K562 (cell line): ENCODE results near the gene DOCK4. TPM values are rescaled to one million over a fixed set of nuclear protein-coding genes. Genes with fewer than 3 reads are reported as not detected.

Experiments
- ATAC-seq: fragments of 200-7000 bp; cut with Tn5 transposase; 3 replicates; pipeline ENCODE4 v1.9.1; 2020; ENCODE audit warnings: moderate library complexity
- Bru-seq: library from RNA; stranded (reverse); fragments of 400-500 nt; gene quantifications from one replicate; lab custom pipeline; 2021; lab: Mats Ljungman, UMichigan
- BruChase-seq, 2 experiments: library from RNA; stranded (reverse); fragments of 400-500 nt; gene quantifications; one replicate each; lab custom pipeline; 2021; lab: Mats Ljungman, UMichigan
- BruUV-seq: library from RNA; stranded (reverse); fragments of 400-500 nt; replicated peaks from 2 replicates; lab custom pipeline; 2021; lab: Mats Ljungman, UMichigan
- CTCF ChIA-PET: fragments of 300-600 bp; formaldehyde crosslinking; extraction: SDS; loops from one replicate; lab custom pipeline; 2021; ENCODE audit warnings: low intra/inter-chr PET ratio; lab: Yijun Ruan, JAX
- POLR2A ChIA-PET: fragments of 300-600, 350-650 bp; sonication (Branson Sonifier 250); formaldehyde crosslinking; extraction: SDS; loops from one replicate; lab custom pipeline; 2021; ENCODE audit warnings: antibody characterized with exemption, inconsistent platforms; lab: Yijun Ruan, JAX
- DNase-seq, 4 experiments: peaks; one replicate each; pipeline versions ENCODE4 v3.0.0 to v3.0.0-alpha.2; 2011 to 2018; ENCODE audit warnings: low spot score in 3 of 4, mixed read lengths in 3 of 4; ENCODE audit errors: extremely low read depth in 1 of 4
- FAIRE-seq: peaks from 2 replicates; lab custom pipeline; 2011; peaks lifted over from hg19 to GRCh38; lab: Jason Lieb, UNC
- H2AFZ ChIP-seq: 2 replicates; pipeline ENCODE4 v1.6.0; 2011; ENCODE audit warnings: low read depth, low read length, control low read depth, inconsistent platforms
- H3K27ac ChIP-seq: fragments of 200-600 bp; 3 replicates; pipeline ENCODE4 v1.8.0; 2011; ENCODE audit warnings: low read depth, mild to moderate bottlenecking, control low read depth, inconsistent platforms, low read length, moderate library complexity, mixed read lengths; ENCODE audit errors: extremely low read depth
- H3K27me3 ChIP-seq, 2 experiments: fragments of 300-600 bp in 1 of 2; 2 replicates in 1 of 2; 3 replicates in 1 of 2; pipeline versions ENCODE4 v1.6.0 to v1.8.0; 2011; ENCODE audit warnings: inconsistent platforms in 2 of 2, low read length in 2 of 2, mild to moderate bottlenecking in 1 of 2, mixed read lengths in 1 of 2, moderate library complexity in 1 of 2; ENCODE audit not compliant: control insufficient read depth in 2 of 2, insufficient read depth in 2 of 2
- H3K36me3 ChIP-seq: fragments of 300-600 bp; 3 replicates; pipeline ENCODE4 v1.8.0; 2011; ENCODE audit warnings: mild to moderate bottlenecking, low read length, inconsistent platforms; ENCODE audit not compliant: control insufficient read depth, insufficient read depth
- H3K4me1 ChIP-seq, 2 experiments: fragments of 200-600 bp in 1 of 2; replicated peaks in 1 of 2; 2 replicates in 1 of 2; 3 replicates in 1 of 2; pipeline versions ENCODE4 v1.5.1 to v1.8.0; 2011; ENCODE audit warnings: inconsistent platforms in 2 of 2, low read length in 2 of 2, mild to moderate bottlenecking in 1 of 2, mixed read lengths in 1 of 2, moderate library complexity in 1 of 2; ENCODE audit not compliant: control insufficient read depth in 2 of 2, insufficient read depth in 2 of 2
- H3K4me2 ChIP-seq: 2 replicates; pipeline ENCODE4 v1.6.1; 2011; ENCODE audit warnings: low read length, control low read depth, inconsistent platforms, mixed read lengths; ENCODE audit not compliant: insufficient read depth
- H3K4me3 ChIP-seq: fragments of 200-600 bp; sonication (generic), shearing (Covaris generic); 2 replicates; pipeline ENCODE4 v1.5.1; 2016; ENCODE audit warnings: control low read depth, inconsistent platforms
- H3K79me2 ChIP-seq: fragments of 200-600 bp; 3 replicates; pipeline ENCODE4 v1.8.0; 2011; ENCODE audit warnings: low read length, inconsistent platforms; ENCODE audit not compliant: control insufficient read depth, insufficient read depth
- H3K9ac ChIP-seq, 2 experiments: 2 replicates each; pipeline versions ENCODE4 v1.6.0 to v1.6.1; 2011; ENCODE audit warnings: low read depth in 2 of 2, low read length in 2 of 2, control low read depth in 1 of 2, inconsistent platforms in 1 of 2, mild to moderate bottlenecking in 1 of 2, mixed read lengths in 1 of 2; ENCODE audit not compliant: insufficient read depth in 1 of 2
- H3K9me1 ChIP-seq: one replicate; pipeline ENCODE4 v1.6.0; 2011; ENCODE audit warnings: inconsistent platforms, mild to moderate bottlenecking, low read length, moderate library complexity; ENCODE audit not compliant: control insufficient read depth, insufficient read depth
- H3K9me3 ChIP-seq: replicated peaks from 2 replicates; pipeline ENCODE4 v1.5.1; 2011; ENCODE audit warnings: low read depth, low read length, inconsistent platforms; ENCODE audit not compliant: control insufficient read depth, insufficient read depth
- H4K20me1 ChIP-seq: replicated peaks from 2 replicates; pipeline ENCODE4 v1.6.1; 2011; ENCODE audit warnings: low read length, inconsistent platforms, mixed read lengths; ENCODE audit not compliant: control insufficient read depth, insufficient read depth
- CC2D1A ChIP-seq: fragments of 450-650 bp; IDR thresholded peaks from 2 replicates; pipeline ENCODE4 v1.6.1; 2017; ENCODE audit warnings: mild to moderate bottlenecking
- MAFF ChIP-seq: IDR thresholded peaks from 2 replicates; pipeline ENCODE4 v1.6.1; 2012; ENCODE audit warnings: low read length, improper control_type of control experiment
- MAFK ChIP-seq: IDR thresholded peaks from 2 replicates; pipeline ENCODE4 v1.6.1; 2011; ENCODE audit warnings: low read length, improper control_type of control experiment
- NFRKB ChIP-seq: fragments of 450-650 bp; IDR thresholded peaks from 2 replicates; pipeline ENCODE4 v1.6.1; 2016; ENCODE audit warnings: low read depth
- POLR2AphosphoS2 ChIP-seq: IDR thresholded peaks from 2 replicates; pipeline ENCODE4 v1.6.1; 2012; ENCODE audit warnings: low read length, improper control_type of control experiment
- POLR3G ChIP-seq: IDR thresholded peaks from 2 replicates; pipeline ENCODE4 v1.6.1; 2011; ENCODE audit not compliant: insufficient read length, insufficient replicate concordance; ENCODE audit errors: extremely low read depth
- RFX7 ChIP-seq: fragments of 250-450 bp; sonication (Bioruptor Pico); IDR thresholded peaks from 2 replicates; pipeline ENCODE4 v1.5.1; 2021; ENCODE audit warnings: mild to moderate bottlenecking
- SLC30A9 ChIP-seq: fragments of 250-450 bp; sonication (Bioruptor Pico); IDR thresholded peaks from 2 replicates; pipeline ENCODE4 v1.8.0; 2022; ENCODE audit warnings: mild to moderate bottlenecking, moderate library complexity
- TAF7 ChIP-seq: fragments of 450-650 bp; IDR thresholded peaks from 2 replicates; pipeline ENCODE4 v1.6.1; 2016; ENCODE audit warnings: missing genetic modification characterization, missing compliant biosample characterization
- TBP ChIP-seq: optimal IDR thresholded peaks from 2 replicates; pipeline ENCODE3; 2011; ENCODE audit warnings: low read depth, low read length, improper control_type of control experiment
- TEAD4 ChIP-seq, 2 experiments: sonication (generic) in 1 of 2; formaldehyde crosslinking in 1 of 2; IDR thresholded peaks; 2 replicates each; pipeline versions ENCODE4 v1.6.1 to v1.8.0; 2012 to 2022; ENCODE audit warnings: borderline replicate concordance in 1 of 2, inconsistent platforms in 1 of 2, low read length in 1 of 2, mild to moderate bottlenecking in 1 of 2, missing genetic modification reagents in 1 of 2
- TSC22D4 ChIP-seq: fragments of 450-650 bp; IDR thresholded peaks from 2 replicates; pipeline ENCODE4 v1.6.1; 2016; ENCODE audit warnings: missing genetic modification characterization, missing biosample characterization, control low read depth
- ZFP36 ChIP-seq: fragments of 150-350 bp; IDR thresholded peaks from 2 replicates; pipeline ENCODE4 v1.6.1; 2018; ENCODE audit warnings: low read length, low read depth; ENCODE audit not compliant: partially characterized antibody
- ZKSCAN1 ChIP-seq: fragments of 150-350 bp; IDR thresholded peaks from 2 replicates; pipeline ENCODE4 v1.6.1; 2016; ENCODE audit warnings: low read depth, low read length
- ZNF143 ChIP-seq: sonication (generic); formaldehyde crosslinking; IDR thresholded peaks from 2 replicates; pipeline ENCODE4 v1.9.0; 2022; ENCODE audit warnings: mild to moderate bottlenecking, missing genetic modification reagents
- ZNF311 ChIP-seq: fragments of 250-450 bp; sonication (Bioruptor Pico); IDR thresholded peaks from 2 replicates; pipeline ENCODE4 v1.4.0; 2020; ENCODE audit warnings: mild to moderate bottlenecking, moderate library complexity
- ZNF780A ChIP-seq: fragments of 250-450 bp; sonication (Bioruptor Pico); IDR thresholded peaks from 2 replicates; pipeline ENCODE4 v1.5.0; 2021; ENCODE audit warnings: mild to moderate bottlenecking
- WGBS: fragments of 100-300 bp; shearing (Covaris generic); methylation state at CpG from one replicate; pipeline ENCODE4 v1.1.6; 2016; ENCODE audit warnings: low coverage, mixed read lengths; ENCODE audit not compliant: insufficient coverage; ENCODE audit errors: missing lambda C conversion rate; 5-methylcytosine and 5-hydroxymethylcytosine counted together
- in situ Hi-C: fragments of 300-500 bp; cut with MboI; formaldehyde crosslinking; loops from 4 replicates; pipeline ENCODE4 v1.15.0; 2018; ENCODE audit warnings: inconsistent platforms, mixed read lengths
- intact Hi-C: fragments of 100-400 bp; cut with micrococcal nuclease; formaldehyde crosslinking; loops from 2 replicates; pipeline ENCODE4 v1.14.2; 2022
- long read RNA-seq, 3 experiments: library from polyadenylated mRNA in 2 of 3; library from RNA in 1 of 3; unstranded in 2 of 3; stranded (forward) in 1 of 3; transcript quantifications; one replicate each; pipeline ENCODE4 v2.0.0, GENCODE V29; 2019 to 2022
- polyA minus RNA-seq, 3 experiments: library from RNA; depleted of rRNA, polyadenylated mRNA; stranded (reverse); fragments of >200 nt; gene quantifications; 2 replicates each; pipeline ENCODE4 v1.2.3, GENCODE V29; 2011
- polyA plus RNA-seq, 8 experiments: library from polyadenylated mRNA; depleted of rRNA in 4 of 8; stranded (reverse) in 5 of 8; unstranded in 3 of 8; fragments of >200 nt; fragmentation: Nextera tagmentation in 2 of 8; fragmentation: Illumina TruSeq in 1 of 8; extraction: Ambion mirVana in 2 of 8; extraction: Trizol in 1 of 8; gene quantifications; 2 replicates each; pipeline versions ENCODE4 v1.2.1 to v1.2.3, GENCODE V29; 2011 to 2014; ENCODE audit warnings: inconsistent platforms in 1 of 8, missing spikeins in 1 of 8
- total RNA-seq, 7 experiments: library from RNA; depleted of rRNA in 6 of 7; stranded (reverse); fragments of >200 nt in 6 of 7; fragmentation: Illumina TruSeq in 2 of 7; extraction: Trizol in 2 of 7; gene quantifications; 2 replicates each; pipeline versions ENCODE4 v1.2.1 to v1.2.3, GENCODE V29; 2011 to 2021; ENCODE audit warnings: low replicate concordance in 1 of 7
- TF ChIP-seq, protein P1 (sequence below): fragments of 250-450 bp; sonication (Bioruptor Pico); IDR thresholded peaks from 2 replicates; pipeline ENCODE4 v1.8.0; 2022; ENCODE audit warnings: inconsistent platforms

The DOCK4 gene
- total RNA-seq (2011; cell fraction: chromatin; rRNA removed; ENCODE audit: low replicate concordance), result 15.9 and 23.4 TPM in 2 replicates
- 3.8 and 8.0 TPM in 2 replicates for total RNA-seq (2011; cell fraction: nucleolus; rRNA removed)
- total RNA-seq (2011; cell fraction: nucleoplasm; rRNA removed), result 10.6 and 11.6 TPM in 2 replicates
- total RNA-seq (2014; rRNA removed) (1.5 and 2.0 TPM in 2 replicates), total RNA-seq (2014; rRNA removed; fragmentation: Illumina TruSeq; extraction: Trizol) (2.1 and 2.3 TPM in 2 replicates), total RNA-seq (2015; rRNA removed; fragmentation: Illumina TruSeq; extraction: Trizol) (1.7 and 2.1 TPM in 2 replicates), total RNA-seq (2021) (3.8 and 4.9 TPM in 2 replicates), polyA plus RNA-seq (2011; rRNA removed) (3.7 and 5.7 TPM in 2 replicates), polyA plus RNA-seq (2014; fragmentation: Illumina TruSeq; extraction: Trizol) (1.8 and 2.9 TPM in 2 replicates), polyA plus RNA-seq (2014; fragmentation: Nextera tagmentation; extraction: Ambion mirVana) (under 1 TPM; 0.42 to 0.45 TPM), polyA plus RNA-seq (2014; rRNA removed) (3.3 and 3.8 TPM in 2 replicates), polyA minus RNA-seq (2011; rRNA and poly(A)+ RNA removed) (4.3 and 6.8 TPM in 2 replicates), Bru-seq, nascent RNA (percentile 38 among the genes with signal in this experiment), BruChase-seq, experiment 1, labeled RNA remaining after a 2-hour chase (percentile 35 among the genes with signal in this experiment), BruChase-seq, experiment 2, labeled RNA remaining after a 6-hour chase (percentile 36 among the genes with signal in this experiment)
- 1.2 and 1.7 TPM in 2 replicates for polyA plus RNA-seq (2011; cell fraction: cytosol; rRNA removed)
- 18.4 and 29.9 TPM in 2 replicates for polyA plus RNA-seq (2011; cell fraction: nucleus; rRNA removed)
- polyA plus RNA-seq (2012), result 1.9 and 2.4 TPM in 2 replicates
- 1.1 and 1.2 TPM in 2 replicates for polyA minus RNA-seq (2011; cell fraction: cytosol; rRNA and poly(A)+ RNA removed)
- polyA minus RNA-seq (2011; cell fraction: nucleus; rRNA and poly(A)+ RNA removed), result 10.6 and 13.5 TPM in 2 replicates
- long read RNA-seq, experiment 1, partial matches to known transcripts, result 1 of 5 reads
- long read RNA-seq, experiment 1, other reads (novel, unspliced or antisense), result 4 of 5 reads
- long read RNA-seq, experiment 2, result 0 reads
- long read RNA-seq, experiment 3, result 0 reads

DNA sequence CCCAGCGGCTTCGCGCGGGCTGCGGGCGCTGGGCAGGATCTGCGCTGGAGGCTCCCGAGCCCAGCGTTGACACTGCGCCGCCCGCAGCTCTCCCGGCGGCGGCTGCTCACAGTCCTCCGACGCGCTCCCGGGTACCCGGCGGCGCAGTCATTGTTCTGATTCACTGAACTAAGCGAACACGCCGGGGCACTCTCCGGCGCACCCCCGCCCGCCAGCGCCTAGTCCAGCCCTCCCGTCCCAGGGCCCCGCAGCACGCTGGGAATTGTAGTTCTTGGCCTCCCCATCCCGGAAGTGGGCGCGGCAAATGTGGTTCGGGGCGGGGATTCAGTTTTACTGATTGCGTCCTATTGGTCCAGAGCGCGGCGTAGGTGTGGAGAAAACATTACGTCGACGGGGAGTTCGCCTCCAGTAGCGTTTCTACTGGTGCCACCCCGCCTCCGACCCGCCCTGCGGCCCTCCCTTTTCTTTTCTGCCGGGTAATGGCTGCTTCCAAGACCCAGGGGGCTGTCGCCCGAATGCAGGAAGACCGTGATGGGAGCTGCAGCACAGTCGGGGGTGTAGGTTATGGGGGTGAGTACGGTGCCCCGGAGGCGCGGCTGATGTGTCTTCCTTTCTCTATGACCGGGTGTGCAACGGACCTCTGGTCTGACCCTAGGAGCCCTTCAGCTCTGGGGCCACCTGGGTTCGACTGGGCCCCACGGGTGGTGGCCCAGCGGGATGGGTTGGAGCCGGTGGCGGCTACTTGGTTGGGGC, at the start of gene DOCK4, which contains the start of gene ZNF277:
DOCK4 (minus strand) TSS at position 162 of the 753 bp plus-strand sequence. CDS start 261 bp downstream, outside the sequence.
ZNF277 (plus strand) TSS at position 458 of the 753 bp plus-strand sequence; CDS start at position 480, 22 bp downstream.
- Histone ChIP-seq H3K27me3 (peaks cover 23 to 24% of the 10 kb centered on the region in 2 experiments), H3K4me3 (peak within 1 kb of the TSS; percentile 79), H2AFZ (peak within 1 kb of the TSS; percentile 96), H3K9ac (peak within 1 kb of the TSS; percentile 75 to 95), H3K4me2 (peak within 1 kb of the TSS; percentile 81), H3K4me1 (peaks cover 12 to 16% of the 10 kb centered on the region in 2 experiments; a peak in 4 of 5 replicates), H4K20me1 (no peaks in the 10 kb centered on the region), H3K27ac (peak within 1 kb of the TSS; percentile 52), H3K36me3 (no peaks in the 10 kb centered on the region), H3K9me3 (no peaks in the 10 kb centered on the region), H3K9me1 (no peaks in the 10 kb centered on the region), H3K79me2 (peaks cover 19% of the 10 kb centered on the region)
- intact Hi-C loops (loop anchor here (10.0 kb wide), 2 partner anchors 208 to 288 kb away; no protein-coding TSS in a partner anchor), in situ Hi-C loops (no loop called here)
- no TSS peak for BruUV-seq
- ATAC-seq (peak; percentile 97), FAIRE-seq (peak; percentile 98), DNase-seq (peak; percentile 98 to 100 (median 98))
- under 1% methylated on average over 67 of the region's 67 CpGs for WGBS
- ChIA-PET POLR2A (interaction anchor here (0.7 to 4.0 kb wide), 6 partner anchors 10 to 450 kb away, joined by 3 to 14 read pairs (median 3); partner anchors contain the start of gene IFRD1), CTCF (no interaction called here)
- TF ChIP-seq MAFF (no peak), ZNF143 (CRISPR knock-in tag) (peak; percentile 96), ZNF311 (CRISPR knock-in tag) (no peak), CC2D1A (no peak), POLR2AphosphoS2 (no peak), RFX7 (no peak), TBP (peak; percentile 74), TAF7 (no peak; the same call in 1 of the 2 replicates), NFRKB (peak; percentile 55; the same call in 1 of the 2 replicates), MAFK (no peak), POLR3G (no peak), TEAD4 (IDR thresholded peaks at IDR 0.05; ENCODE audit: low read length) (no peak; the same call in 1 of the 2 replicates), TEAD4 (CRISPR knock-in tag; IDR thresholded peaks at IDR 0.05; ENCODE audit: borderline replicate concordance) (no peak), TSC22D4 (no peak), ZKSCAN1 (no peak; the same call in 1 of the 2 replicates), ZFP36 (peak; percentile 1), SLC30A9 (CRISPR knock-in tag) (no peak), ZNF780A (no peak)
- TF ChIP-seq, protein P1, sequence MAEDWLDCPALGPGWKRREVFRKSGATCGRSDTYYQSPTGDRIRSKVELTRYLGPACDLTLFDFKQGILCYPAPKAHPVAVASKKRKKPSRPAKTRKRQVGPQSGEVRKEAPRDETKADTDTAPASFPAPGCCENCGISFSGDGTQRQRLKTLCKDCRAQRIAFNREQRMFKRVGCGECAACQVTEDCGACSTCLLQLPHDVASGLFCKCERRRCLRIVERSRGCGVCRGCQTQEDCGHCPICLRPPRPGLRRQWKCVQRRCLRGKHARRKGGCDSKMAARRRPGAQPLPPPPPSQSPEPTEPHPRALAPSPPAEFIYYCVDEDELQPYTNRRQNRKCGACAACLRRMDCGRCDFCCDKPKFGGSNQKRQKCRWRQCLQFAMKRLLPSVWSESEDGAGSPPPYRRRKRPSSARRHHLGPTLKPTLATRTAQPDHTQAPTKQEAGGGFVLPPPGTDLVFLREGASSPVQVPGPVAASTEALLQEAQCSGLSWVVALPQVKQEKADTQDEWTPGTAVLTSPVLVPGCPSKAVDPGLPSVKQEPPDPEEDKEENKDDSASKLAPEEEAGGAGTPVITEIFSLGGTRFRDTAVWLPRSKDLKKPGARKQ (CRISPR knock-in tag), result no peak
